Measurements from ENCODE around the gene ACTA1.

GRCh38 chr1:229402993-229403392 lies 30.9 kb downstream of the ACTA1 start:
- TF ChIP-seq POLR2A (IDR thresholded peaks at IDR 0.05; ENCODE audit: low read length) = no peak
- TF ChIP-seq CTCF (IDR thresholded peaks at IDR 0.05) = no peak
- TF ChIP-seq CEBPB (IDR thresholded peaks at IDR 0.05) = no peak
